Activated T-cell treated with anti-CD3 and anti-CD28 coated beads for 4 hours (primary cell): ENCODE results near the gene PIK3C2A.

Source experiments
- DNase-seq: peaks from one replicate; pipeline ENCODE4 v3.0.0-alpha.2; 2020

The PIK3C2A gene

DNA sequence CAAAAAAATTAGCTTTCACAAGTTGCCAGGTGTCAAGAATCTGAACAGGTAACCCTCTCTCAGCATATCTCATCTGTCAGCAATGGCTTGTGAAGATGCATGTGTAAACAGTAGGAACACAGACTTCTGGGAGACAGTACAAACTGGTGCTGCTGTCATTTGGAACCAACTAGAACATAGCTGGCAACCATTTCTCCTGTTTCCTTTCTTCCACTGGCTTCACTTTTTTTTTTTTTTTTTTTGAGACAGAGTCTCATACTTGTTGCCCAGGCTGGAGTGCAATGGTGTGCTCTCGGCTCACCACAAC is 2.1 kb upstream of the PIK3C2A start:
- DNase-seq: no peak

GRCh38 chr11:17208257-17208999 is 642 bp upstream of the PIK3C2A start:
- peak; percentile 33 for DNase-seq

- no peak for DNase-seq
Measured at GRCh38 chr11:17206463-17206862, 1.3 kb downstream of the PIK3C2A start.

GRCh38 chr11:17197431-17197898 is 10.3 kb downstream of the PIK3C2A start:
- no peak for DNase-seq

DNA sequence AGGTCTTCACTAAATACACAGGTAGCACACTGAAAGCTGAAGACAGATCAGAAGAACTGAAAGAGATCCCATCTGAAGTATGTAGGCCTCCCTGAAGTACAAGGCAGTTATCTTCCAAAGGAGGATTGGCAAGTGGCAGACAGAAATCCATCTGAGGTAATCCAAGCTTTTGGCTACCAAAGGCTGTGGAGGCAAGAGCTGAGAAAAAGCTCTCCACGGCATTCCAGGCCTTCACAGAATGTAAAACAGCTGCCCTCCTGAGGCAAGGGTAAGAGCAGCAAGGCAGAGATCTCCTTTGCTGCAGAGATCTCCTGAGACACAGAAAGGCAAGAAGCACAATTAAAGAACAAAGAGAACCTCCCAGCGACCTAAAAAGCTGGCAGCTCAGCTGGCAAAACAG is 19.1 kb downstream of the PIK3C2A start:
- no peak for DNase-seq

DNA sequence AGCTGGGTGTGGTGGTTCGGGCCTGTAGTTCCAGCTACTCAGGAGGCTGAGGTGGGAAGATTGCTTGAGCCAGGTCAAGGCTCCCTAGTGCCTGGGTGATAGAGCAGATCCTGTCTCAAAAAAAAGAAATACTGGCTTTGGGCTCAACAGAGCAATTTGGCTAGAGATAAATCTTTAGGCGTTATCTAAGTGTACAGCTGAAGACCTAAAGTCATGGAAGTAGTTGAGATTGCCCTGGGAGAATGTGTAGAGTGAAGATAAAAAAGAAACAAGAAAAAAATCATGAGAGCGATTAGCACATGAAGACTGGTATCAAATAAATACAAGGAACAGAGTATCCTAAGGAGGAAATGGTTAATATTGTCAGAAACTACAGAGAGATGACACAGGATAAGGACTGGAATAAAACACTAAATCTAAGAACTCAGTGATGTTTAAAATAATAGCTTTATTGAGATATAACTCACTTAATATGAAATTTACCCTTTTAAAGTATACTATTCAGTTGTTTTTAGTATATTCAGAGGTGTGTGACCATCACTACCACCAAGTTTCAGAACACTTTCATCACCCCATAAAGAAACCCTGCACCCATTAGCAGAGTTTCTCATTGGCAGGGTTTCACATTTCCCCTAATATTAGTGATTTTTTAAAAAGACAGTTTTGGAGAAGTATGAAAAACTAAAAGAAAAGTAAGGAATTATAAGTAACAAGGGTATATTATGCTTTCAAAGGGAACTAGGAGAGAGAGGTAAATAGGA is 20.7 kb downstream of the PIK3C2A start:
- DNase-seq: no peak

- DNase-seq: no peak
Measured at GRCh38 chr11:17185938-17186337, 21.8 kb downstream of the PIK3C2A start.

DNA sequence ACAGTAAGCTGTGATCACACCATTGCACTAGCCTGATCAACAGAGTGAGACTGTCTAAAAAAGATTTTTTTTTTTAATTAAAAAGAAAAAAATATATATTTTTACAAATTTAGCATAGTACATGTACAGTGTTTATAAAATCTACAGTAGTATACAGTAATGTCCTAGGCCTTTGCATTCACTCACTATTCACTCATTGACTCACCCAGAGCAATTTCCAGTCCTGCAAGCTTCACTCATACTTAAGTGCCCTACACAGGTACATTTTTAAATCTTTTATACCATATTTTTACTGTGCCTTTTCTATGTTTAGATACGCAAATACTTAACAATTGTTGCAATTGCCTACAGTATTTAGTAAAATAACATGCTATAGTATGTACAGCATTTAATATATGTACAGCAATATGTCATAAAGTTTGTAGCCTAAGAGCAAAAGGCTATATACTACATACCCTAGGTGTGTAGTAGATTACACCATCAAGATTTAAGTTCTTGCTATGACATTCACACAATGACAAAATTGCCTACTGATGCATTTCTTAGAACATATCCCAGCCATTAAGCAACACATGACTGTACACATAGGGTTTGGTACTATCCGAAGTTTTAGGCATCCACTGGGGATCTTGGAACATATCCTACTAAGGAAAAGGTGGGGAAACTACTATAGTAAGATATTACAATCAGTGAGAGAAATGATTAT is 22.8 kb downstream of the PIK3C2A start:
- no peak for DNase-seq

DNA sequence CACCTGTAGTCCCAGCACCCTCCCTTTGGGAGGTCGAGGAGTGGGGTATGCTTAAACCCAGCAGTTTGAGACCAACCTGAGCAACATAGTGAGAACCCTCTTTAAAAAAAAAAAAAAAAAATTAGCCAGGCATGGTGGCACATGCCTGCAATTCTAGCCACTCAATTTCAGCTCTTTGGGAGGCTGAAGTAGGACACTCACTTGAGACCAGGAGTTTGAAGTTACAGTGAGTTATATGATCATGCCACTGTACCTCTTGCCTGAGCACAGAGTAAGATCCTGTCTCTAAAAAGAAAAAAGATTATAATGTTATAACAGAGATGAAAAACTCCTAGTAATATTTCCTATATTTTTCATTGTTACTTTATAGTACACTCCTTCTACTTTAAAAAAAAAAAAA is 23.9 kb downstream of the PIK3C2A start:
- DNase-seq: no peak

GRCh38 chr11:17179970-17180369 is 27.8 kb downstream of the PIK3C2A start:
- no peak for DNase-seq

GRCh38 chr11:17173332-17173731 is 34.5 kb downstream of the PIK3C2A start:
- DNase-seq: no peak

GRCh38 chr11:17171916-17172315 is 35.9 kb downstream of the PIK3C2A start:
- DNase-seq: no peak

DNA sequence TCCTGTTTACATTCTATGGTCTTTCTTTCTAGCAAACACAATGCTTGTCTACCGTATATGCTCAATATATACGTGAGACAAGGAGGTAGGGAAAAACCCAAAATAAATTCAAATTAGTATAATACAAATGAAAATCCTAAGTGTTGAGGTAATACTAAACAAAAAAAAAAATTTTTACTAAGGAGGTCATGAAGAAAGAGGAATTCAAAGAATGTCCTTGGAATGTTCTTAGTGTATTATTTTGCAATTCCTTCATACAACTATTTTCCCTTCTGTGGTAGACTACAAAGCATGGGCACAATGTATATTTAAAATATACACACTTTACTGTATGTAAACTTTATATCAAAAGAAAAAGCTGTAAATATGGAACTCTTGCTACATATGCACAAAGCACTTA is 36.4 kb downstream of the PIK3C2A start:
- no peak for DNase-seq

DNA sequence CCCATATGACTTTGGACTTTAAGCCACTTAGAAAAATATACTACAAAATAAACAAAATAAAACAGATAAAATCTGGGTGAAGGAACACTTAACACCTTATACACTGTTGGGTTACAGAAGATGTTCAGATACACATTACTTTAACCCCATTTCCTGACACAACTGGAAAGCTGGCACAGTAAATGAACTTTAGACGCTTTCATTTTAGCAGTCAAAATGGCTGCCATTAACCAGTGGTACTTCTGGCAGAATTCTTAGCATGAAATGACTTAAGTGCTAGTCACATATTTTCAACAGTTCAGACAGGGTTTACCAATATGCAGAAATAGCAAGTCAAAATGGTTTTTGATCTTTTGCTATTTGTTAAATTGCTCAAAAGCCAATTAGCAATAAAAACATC is 37.9 kb downstream of the PIK3C2A start:
- DNase-seq: no peak

- no peak for DNase-seq
Measured at GRCh38 chr11:17165247-17165890, 42.4 kb downstream of the PIK3C2A start.

DNA sequence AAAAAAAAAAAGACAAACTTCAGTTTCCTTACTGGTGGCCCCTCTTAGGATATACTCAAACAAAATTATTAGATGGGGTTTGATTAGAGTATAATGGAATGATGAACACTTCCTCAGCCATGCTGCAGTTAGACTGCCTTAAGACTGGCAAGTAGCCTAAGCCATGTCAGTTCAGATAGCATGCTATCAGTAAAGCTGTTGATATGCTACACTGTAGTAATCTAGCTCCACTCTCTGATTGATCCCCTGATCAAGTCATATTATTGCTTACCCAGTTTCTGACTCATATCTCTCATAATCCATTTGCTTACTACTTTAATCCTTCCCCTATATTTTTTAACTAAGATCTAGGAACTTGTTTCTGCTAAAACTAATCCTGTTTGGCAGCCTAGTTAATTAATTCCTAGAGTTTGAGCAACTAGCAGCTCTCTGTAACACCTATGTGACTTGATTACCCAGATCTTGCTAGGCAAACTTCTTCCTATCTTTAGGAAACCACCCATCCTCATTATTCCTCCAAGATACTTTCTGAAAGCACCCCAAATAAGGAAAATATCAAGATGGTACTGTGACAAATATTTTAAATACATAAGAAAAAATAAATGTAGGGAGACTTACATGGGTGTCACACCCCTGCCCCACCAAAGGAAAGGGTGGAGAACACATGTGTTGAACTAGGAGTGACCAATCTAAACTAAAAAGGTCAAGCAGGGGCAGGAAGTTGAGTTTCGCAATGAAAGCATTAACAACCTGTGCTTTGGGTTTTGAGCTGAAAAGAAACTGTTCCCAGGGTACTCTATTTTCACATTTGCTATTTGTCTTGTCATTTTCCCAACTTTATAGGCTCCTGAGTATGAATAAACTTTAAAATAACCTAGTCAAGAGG is 43.2 kb downstream of the PIK3C2A start:
- no peak for DNase-seq

DNA sequence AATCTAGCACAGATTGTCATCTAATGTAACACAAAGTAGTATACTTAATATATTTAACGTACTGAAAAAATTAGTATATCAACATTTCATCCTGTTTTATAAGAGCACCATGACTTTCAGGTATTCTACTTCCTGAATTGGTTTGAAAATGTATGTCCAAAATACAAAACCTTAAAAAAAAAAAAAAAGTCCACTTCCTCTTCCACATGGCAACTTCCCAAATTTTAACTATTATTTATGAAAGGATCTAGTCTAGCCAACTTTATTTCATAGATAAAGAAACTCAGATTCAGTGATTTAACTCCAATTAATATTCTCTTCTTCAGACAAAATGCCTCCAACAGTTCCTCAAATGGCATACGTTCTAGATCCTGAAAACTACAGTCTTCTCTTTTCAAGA is 44.0 kb downstream of the PIK3C2A start:
- DNase-seq: no peak

DNA sequence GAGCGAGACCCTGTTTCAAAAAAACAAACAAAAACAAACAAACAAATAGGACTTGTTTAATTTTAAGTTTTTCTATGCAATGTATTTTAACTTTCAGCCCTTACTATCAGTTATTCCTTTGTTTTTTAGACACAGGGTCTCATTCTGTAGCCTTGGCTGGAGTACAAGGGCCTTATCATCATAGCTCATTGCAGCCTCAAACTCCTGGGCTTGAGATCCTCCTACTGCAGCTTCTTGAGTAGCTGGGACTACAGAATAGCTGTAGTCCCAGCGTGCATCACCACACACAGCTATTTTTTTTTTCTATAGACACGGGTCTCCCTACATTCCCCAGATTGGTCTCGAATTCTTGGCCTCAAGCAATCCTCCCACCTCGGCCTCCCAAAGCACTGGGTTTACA is 44.5 kb downstream of the PIK3C2A start:
- DNase-seq: no peak

GRCh38 chr11:17162376-17162775 is 45.4 kb downstream of the PIK3C2A start:
- no peak for DNase-seq

DNA sequence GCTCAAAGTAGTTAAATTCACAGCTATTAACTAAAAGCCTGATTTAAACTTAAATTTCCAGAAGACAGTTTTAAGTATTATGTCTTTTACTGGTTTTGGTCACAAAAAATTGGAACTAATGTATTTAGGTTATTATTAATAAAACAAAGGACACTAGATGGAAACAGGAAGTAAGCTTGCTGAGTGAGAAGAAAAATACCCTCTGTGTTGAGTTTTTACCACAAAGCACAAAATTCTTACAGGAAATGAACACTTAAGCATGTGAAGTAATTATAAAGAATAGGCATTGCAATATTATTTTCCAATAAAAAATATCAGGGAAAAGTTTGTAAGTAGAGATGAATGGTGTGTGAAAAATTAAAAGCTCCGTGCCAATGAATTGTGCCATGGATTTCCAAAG is 46.3 kb downstream of the PIK3C2A start:
- no peak for DNase-seq

- no peak for DNase-seq
Measured at GRCh38 chr11:17159441-17159840, 48.3 kb downstream of the PIK3C2A start.
